ENCODE measurements around the gene TFAP2C.

The TFAP2C gene

GRCh38 chr20:56589633-56590032, 39.5 kb upstream of the TFAP2C start:
- DNase-seq (ENCODE audit: low spot score): no peak
- TF ChIP-seq, protein P1, sequence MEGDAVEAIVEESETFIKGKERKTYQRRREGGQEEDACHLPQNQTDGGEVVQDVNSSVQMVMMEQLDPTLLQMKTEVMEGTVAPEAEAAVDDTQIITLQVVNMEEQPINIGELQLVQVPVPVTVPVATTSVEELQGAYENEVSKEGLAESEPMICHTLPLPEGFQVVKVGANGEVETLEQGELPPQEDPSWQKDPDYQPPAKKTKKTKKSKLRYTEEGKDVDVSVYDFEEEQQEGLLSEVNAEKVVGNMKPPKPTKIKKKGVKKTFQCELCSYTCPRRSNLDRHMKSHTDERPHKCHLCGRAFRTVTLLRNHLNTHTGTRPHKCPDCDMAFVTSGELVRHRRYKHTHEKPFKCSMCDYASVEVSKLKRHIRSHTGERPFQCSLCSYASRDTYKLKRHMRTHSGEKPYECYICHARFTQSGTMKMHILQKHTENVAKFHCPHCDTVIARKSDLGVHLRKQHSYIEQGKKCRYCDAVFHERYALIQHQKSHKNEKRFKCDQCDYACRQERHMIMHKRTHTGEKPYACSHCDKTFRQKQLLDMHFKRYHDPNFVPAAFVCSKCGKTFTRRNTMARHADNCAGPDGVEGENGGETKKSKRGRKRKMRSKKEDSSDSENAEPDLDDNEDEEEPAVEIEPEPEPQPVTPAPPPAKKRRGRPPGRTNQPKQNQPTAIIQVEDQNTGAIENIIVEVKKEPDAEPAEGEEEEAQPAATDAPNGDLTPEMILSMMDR (IDR thresholded peaks at IDR 0.05; ENCODE audit: extremely low read depth, missing control alignments): no peak

DNA sequence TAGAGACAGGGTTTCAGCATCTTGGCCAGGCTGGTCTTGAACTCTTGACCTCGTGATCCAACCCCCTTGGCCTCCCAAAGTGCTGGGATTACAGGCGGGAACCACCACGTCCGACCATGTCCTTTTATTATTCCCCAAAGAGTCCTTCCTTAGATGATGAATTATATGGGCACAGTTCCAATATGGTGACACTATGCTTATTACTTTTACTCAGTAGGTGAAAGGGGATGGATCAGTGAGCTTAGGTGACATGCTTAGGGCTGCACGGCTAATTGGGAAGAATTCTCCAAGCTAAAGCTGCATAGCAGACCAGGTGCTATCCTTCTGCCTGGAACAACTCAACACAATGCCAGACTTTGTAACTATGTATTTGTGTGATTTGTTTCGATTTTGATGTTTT, 38.2 kb upstream of the TFAP2C start:
- no peak for DNase-seq (ENCODE audit: low spot score)
- TF ChIP-seq, protein P1 (IDR thresholded peaks at IDR 0.05; ENCODE audit: extremely low read depth, missing control alignments): no peak

DNA sequence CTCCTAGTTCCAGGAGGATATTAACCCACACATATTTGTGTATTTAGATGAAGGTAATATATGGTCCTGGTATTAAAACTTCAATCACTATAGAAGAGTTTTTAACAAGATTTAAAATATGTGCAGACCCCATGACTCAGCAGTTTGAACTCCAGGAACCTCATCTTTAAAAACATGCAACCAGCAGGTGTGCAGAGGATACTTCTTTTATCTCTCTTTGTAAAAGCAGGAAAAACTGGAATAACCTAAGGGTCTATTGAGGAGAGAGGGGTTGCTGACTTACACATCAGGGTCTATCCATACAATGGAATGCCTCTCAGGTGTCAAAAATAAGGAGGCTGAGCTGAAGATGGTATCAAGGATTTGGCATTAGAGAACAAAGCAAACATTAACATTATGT, 36.9 kb upstream of the TFAP2C start:
- DNase-seq (ENCODE audit: low spot score): no peak
- TF ChIP-seq, protein P1 (IDR thresholded peaks at IDR 0.05; ENCODE audit: extremely low read depth, missing control alignments): no peak

DNA sequence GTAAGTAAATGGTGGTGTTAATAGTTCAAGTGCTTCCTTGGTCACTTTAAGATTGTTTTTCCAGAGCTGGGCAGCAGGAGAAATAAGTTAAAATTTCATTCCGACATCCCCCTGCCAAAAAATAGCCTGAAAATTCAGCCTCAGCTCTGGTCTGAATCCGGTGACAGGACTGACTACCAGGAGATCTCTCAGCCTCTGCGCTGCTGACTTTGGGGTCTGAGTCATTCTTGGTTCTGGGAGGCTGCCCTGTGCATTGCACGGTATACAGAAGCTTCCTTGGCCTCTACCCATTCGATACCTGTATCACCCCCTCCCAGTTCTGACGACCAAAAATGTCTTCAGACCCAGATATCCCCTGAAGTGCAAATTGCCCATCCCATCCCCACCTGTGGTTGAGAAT, 36.3 kb upstream of the TFAP2C start:
- TF ChIP-seq, protein P1 (IDR thresholded peaks at IDR 0.05; ENCODE audit: extremely low read depth, missing control alignments): no peak

GRCh38 chr20:56595746-56596475, 33.2 kb upstream of the TFAP2C start:
- TF ChIP-seq, protein P1 (IDR thresholded peaks at IDR 0.05; ENCODE audit: extremely low read depth, missing control alignments): no peak
- DNase-seq (ENCODE audit: low spot score): no peak

More for the DNA sequence above, 36.3 kb upstream of the TFAP2C start:
- no peak for DNase-seq (ENCODE audit: low spot score)

GRCh38 chr20:56601166-56601565, 27.9 kb upstream of the TFAP2C start:
- DNase-seq (ENCODE audit: low spot score): no peak
- TF ChIP-seq, protein P1 (IDR thresholded peaks at IDR 0.05; ENCODE audit: extremely low read depth, missing control alignments): no peak

DNA sequence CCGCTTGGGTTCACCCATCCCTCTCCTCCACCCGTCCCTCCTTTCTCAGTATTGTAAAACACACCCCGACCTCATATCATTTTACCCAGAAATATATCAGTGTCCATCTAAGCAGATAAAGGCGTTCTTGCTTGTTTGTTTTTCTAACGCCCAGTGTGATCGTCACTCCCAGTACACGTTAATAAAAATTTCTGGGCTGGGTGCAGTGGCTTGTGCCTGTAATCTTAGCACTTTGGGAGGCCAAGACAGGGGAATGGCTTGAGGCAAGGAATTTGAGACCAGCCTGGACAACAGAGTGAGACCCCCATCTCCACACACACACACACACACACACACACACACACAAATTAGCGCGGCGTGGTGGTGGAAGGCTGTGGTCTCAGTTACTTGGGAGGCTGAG, 24.4 kb upstream of the TFAP2C start:
- DNase-seq (ENCODE audit: low spot score): no peak
- TF ChIP-seq, protein P1 (IDR thresholded peaks at IDR 0.05; ENCODE audit: extremely low read depth, missing control alignments): no peak
